ENCODE measurements around the gene PAX7. TPM values are rescaled to one million over a fixed set of nuclear protein-coding genes. Genes with fewer than 3 reads are reported as not detected.
"Not testable (repeated sequence)": the region's sequence is repeated elsewhere in the genome, so short reads cannot be mapped to it uniquely, and the experiment has no call there.

Gene PAX7
- total RNA-seq, 1 donor from 2014 or later, result not detected

- intact Hi-C loops (cut with micrococcal nuclease), result no loop called here
Measured at GRCh38 chr1:18749569-18749968, 118.9 kb downstream of the PAX7 start.

GRCh38 chr1:18750600-18750999 is 120.0 kb downstream of the PAX7 start:
- intact Hi-C loops (cut with micrococcal nuclease), result no loop called here

GRCh38 chr1:18751425-18751824 is 120.8 kb downstream of the PAX7 start:
- intact Hi-C loops (cut with micrococcal nuclease), result no loop called here

GRCh38 chr1:18752409-18752808 is 121.8 kb downstream of the PAX7 start:
- intact Hi-C loops (cut with micrococcal nuclease), result no loop called here

- intact Hi-C loops (cut with micrococcal nuclease), result no loop called here
Measured at GRCh38 chr1:18760156-18760555, 129.5 kb downstream of the PAX7 start.

- intact Hi-C loops (cut with micrococcal nuclease), result no loop called here
Measured at GRCh38 chr1:18761948-18762840, 131.5 kb downstream of the PAX7 start.

- intact Hi-C loops (cut with micrococcal nuclease), result no loop called here
Measured at GRCh38 chr1:18764362-18764761, 133.7 kb downstream of the PAX7 start.

GRCh38 chr1:18765725-18766124 is 135.1 kb downstream of the PAX7 start:
- intact Hi-C loops (cut with micrococcal nuclease), result no loop called here

- intact Hi-C loops (cut with micrococcal nuclease), result no loop called here
Measured at GRCh38 chr1:18766328-18766727, 135.7 kb downstream of the PAX7 start.

GRCh38 chr1:18767576-18767975 is 136.9 kb downstream of the PAX7 start:
- intact Hi-C loops (cut with micrococcal nuclease), result not testable (repeated sequence)

- intact Hi-C loops (cut with micrococcal nuclease), result no loop called here
Measured at GRCh38 chr1:18768086-18768485, 137.4 kb downstream of the PAX7 start.

- intact Hi-C loops (cut with micrococcal nuclease), result no loop called here
Measured at GRCh38 chr1:18769140-18769539, 138.5 kb downstream of the PAX7 start.

- intact Hi-C loops (cut with micrococcal nuclease), result no loop called here
Measured at GRCh38 chr1:18770799-18771198, 140.2 kb downstream of the PAX7 start.

GRCh38 chr1:18773753-18774152 is 143.1 kb downstream of the PAX7 start:
- intact Hi-C loops (cut with micrococcal nuclease), result no loop called here

GRCh38 chr1:18775341-18775740 is 144.7 kb downstream of the PAX7 start:
- intact Hi-C loops (cut with micrococcal nuclease), result no loop called here

- intact Hi-C loops (cut with micrococcal nuclease), result no loop called here
Measured at GRCh38 chr1:18776777-18777176, 146.1 kb downstream of the PAX7 start.

- intact Hi-C loops (cut with micrococcal nuclease), result no loop called here
Measured at GRCh38 chr1:18778437-18778836, 147.8 kb downstream of the PAX7 start.

GRCh38 chr1:18781031-18781430 is 150.4 kb downstream of the PAX7 start:
- intact Hi-C loops (cut with micrococcal nuclease), result no loop called here

GRCh38 chr1:18783705-18784481 is 153.2 kb downstream of the PAX7 start:
- intact Hi-C loops (cut with micrococcal nuclease), result no loop called here

- intact Hi-C loops (cut with micrococcal nuclease), result no loop called here
Measured at GRCh38 chr1:18784482-18784831, 153.8 kb downstream of the PAX7 start.

GRCh38 chr1:18786149-18786548 is 155.5 kb downstream of the PAX7 start:
- intact Hi-C loops (cut with micrococcal nuclease), result no loop called here

GRCh38 chr1:18787825-18788385 is 157.3 kb downstream of the PAX7 start:
- intact Hi-C loops (cut with micrococcal nuclease), result no loop called here

Measured in T-helper 1 cell treated with Interleukin-12 subunit alpha and Interleukin-12 subunit beta and Interleukin-4 antibody, amounts not matched to agents 30 ng/mL and 1 ng/mL, for 36 hours (primary cell).